Measurements from ENCODE around the gene R3HDM4. TPM values are rescaled to one million over a fixed set of nuclear protein-coding genes. Genes with fewer than 3 reads are reported as not detected.

The R3HDM4 gene
- total and polyA plus RNA-seq, 4 donors, result 14.1 to 72.4 (median 20.2) TPM

GRCh38 chr19:906480-906879 is 6.5 kb downstream of the R3HDM4 start:
- DNase-seq (ENCODE audit: low spot score), result no peak
- H3K36me3 ChIP-seq (ENCODE audit: control insufficient read depth in 4 of 4, insufficient read depth in 3 of 4, low read depth in 1 of 4, low read length in 3 of 4), result peaks cover 0 to 5% (median 0%) of the 10 kb centered on the region in 4 donors
- H3K9ac ChIP-seq (ENCODE audit: low read depth in 1 of 2, low read length in 2 of 2), result no peak overlapping the region
- H3K4me1 ChIP-seq (ENCODE audit: control insufficient read depth in 4 of 4, insufficient read depth in 4 of 4, low read length in 3 of 4), result peaks cover 9 to 14% (median 10%) of the 10 kb centered on the region in 4 donors
- no peak overlapping the region for H3K27ac ChIP-seq (ENCODE audit: low read depth in 1 of 2, low read length in 2 of 2)
- H3K27me3 ChIP-seq (ENCODE audit: control insufficient read depth in 4 of 4, insufficient read depth in 4 of 4, low read length in 3 of 4), result no peaks in the 10 kb centered on the region
- H3K4me3 ChIP-seq (ENCODE audit: low read depth in 1 of 3, low read length in 3 of 3), result no peak overlapping the region
- WGBS, result 96% methylated on average over 7 of the region's 7 CpGs
- TF ChIP-seq, protein P1, sequence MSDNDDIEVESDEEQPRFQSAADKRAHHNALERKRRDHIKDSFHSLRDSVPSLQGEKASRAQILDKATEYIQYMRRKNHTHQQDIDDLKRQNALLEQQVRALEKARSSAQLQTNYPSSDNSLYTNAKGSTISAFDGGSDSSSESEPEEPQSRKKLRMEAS (IDR thresholded peaks at IDR 0.05), result no peak
- TF ChIP-seq YY1 (IDR thresholded peaks at IDR 0.05), result no peak
- no peak for TF ChIP-seq RXRA (IDR thresholded peaks at IDR 0.05)
- no peak for TF ChIP-seq JUND (IDR thresholded peaks at IDR 0.05)
- TF ChIP-seq FOXA1 (IDR thresholded peaks at IDR 0.05), result no peak
- TF ChIP-seq HNF4G (IDR thresholded peaks at IDR 0.05), result no peak
- TF ChIP-seq TAF1 (conservative IDR thresholded peaks at IDR 0.05), result no peak
- TF ChIP-seq SP1 (IDR thresholded peaks at IDR 0.05), result no peak
- TF ChIP-seq FOXA2 (IDR thresholded peaks at IDR 0.05), result no peak
- no peak for TF ChIP-seq RAD21 (IDR thresholded peaks at IDR 0.05)
- TF ChIP-seq HNF4A (conservative IDR thresholded peaks at IDR 0.05), result no peak
- TF ChIP-seq, protein P2, sequence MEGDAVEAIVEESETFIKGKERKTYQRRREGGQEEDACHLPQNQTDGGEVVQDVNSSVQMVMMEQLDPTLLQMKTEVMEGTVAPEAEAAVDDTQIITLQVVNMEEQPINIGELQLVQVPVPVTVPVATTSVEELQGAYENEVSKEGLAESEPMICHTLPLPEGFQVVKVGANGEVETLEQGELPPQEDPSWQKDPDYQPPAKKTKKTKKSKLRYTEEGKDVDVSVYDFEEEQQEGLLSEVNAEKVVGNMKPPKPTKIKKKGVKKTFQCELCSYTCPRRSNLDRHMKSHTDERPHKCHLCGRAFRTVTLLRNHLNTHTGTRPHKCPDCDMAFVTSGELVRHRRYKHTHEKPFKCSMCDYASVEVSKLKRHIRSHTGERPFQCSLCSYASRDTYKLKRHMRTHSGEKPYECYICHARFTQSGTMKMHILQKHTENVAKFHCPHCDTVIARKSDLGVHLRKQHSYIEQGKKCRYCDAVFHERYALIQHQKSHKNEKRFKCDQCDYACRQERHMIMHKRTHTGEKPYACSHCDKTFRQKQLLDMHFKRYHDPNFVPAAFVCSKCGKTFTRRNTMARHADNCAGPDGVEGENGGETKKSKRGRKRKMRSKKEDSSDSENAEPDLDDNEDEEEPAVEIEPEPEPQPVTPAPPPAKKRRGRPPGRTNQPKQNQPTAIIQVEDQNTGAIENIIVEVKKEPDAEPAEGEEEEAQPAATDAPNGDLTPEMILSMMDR (IDR thresholded peaks at IDR 0.05; ENCODE audit: low read depth, low read length, missing input control), result no peak
- no peak for TF ChIP-seq REST (IDR thresholded peaks at IDR 0.05)
- TF ChIP-seq GABPA (IDR thresholded peaks at IDR 0.05 in 1 of 2, conservative IDR thresholded peaks at IDR 0.05 in 1 of 2), result no peak
- TF ChIP-seq, protein P3, sequence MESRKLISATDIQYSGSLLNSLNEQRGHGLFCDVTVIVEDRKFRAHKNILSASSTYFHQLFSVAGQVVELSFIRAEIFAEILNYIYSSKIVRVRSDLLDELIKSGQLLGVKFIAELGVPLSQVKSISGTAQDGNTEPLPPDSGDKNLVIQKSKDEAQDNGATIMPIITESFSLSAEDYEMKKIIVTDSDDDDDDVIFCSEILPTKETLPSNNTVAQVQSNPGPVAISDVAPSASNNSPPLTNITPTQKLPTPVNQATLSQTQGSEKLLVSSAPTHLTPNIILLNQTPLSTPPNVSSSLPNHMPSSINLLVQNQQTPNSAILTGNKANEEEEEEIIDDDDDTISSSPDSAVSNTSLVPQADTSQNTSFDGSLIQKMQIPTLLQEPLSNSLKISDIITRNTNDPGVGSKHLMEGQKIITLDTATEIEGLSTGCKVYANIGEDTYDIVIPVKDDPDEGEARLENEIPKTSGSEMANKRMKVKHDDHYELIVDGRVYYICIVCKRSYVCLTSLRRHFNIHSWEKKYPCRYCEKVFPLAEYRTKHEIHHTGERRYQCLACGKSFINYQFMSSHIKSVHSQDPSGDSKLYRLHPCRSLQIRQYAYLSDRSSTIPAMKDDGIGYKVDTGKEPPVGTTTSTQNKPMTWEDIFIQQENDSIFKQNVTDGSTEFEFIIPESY (IDR thresholded peaks at IDR 0.05), result no peak
- no peak for TF ChIP-seq ATF3 (IDR thresholded peaks at IDR 0.05)
- TF ChIP-seq EGR1 (IDR thresholded peaks at IDR 0.05; ENCODE audit: low read depth in 2 of 2), result no peak
- no peak for TF ChIP-seq NR2F2 (IDR thresholded peaks at IDR 0.05)
- no peaks in the 10 kb centered on the region for H3K9me3 ChIP-seq (ENCODE audit: control insufficient read depth in 4 of 4, low read length in 3 of 4)

All from liver (tissue), 9 donors.